GM12873 (cell line): ENCODE measurements around the gene IL1R2.

Source experiments
- TF ChIP-seq, protein P1 (sequence below): IDR thresholded peaks from 2 replicates; pipeline ENCODE4 v1.5.1; 2012; ENCODE audit warnings: low read depth, mild to moderate bottlenecking, moderate library complexity, low read length, control low read depth; ENCODE audit not compliant: insufficient read depth; ENCODE audit errors: missing control alignments

Gene IL1R2

DNA sequence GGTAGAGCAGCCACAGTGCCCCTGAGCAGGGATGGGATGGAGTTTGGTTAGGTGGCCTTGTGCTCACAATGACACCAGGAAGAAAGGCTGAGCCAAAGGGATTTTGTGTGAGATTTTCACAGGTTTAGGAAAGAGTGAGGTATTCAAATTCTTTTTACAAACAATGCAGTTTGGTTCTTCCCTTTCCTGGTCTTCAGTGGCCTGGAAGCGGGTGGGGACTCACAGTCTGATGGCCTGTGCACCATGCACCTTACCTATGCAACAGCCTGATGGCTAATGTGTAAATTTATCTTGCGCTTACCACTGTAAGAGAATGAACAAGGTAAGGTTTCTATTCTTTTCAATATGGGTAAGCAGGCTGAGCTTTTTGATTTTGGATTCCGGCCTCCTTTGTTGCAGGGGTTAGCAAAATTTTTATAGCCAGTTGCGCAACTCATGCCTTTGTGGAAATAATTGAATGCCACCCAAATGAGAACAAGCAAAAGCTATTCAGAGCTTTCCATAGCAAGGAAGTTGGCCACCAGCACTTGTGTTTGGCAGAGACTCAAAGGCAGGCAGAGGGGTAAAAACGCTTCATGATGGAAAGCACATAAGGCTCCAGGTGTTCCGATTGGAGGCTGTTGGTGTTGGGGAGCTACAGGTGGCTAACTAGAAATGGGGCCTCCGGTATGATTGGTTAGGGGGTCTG lies 23.8 kb upstream of the IL1R2 start:
- TF ChIP-seq, protein P1, sequence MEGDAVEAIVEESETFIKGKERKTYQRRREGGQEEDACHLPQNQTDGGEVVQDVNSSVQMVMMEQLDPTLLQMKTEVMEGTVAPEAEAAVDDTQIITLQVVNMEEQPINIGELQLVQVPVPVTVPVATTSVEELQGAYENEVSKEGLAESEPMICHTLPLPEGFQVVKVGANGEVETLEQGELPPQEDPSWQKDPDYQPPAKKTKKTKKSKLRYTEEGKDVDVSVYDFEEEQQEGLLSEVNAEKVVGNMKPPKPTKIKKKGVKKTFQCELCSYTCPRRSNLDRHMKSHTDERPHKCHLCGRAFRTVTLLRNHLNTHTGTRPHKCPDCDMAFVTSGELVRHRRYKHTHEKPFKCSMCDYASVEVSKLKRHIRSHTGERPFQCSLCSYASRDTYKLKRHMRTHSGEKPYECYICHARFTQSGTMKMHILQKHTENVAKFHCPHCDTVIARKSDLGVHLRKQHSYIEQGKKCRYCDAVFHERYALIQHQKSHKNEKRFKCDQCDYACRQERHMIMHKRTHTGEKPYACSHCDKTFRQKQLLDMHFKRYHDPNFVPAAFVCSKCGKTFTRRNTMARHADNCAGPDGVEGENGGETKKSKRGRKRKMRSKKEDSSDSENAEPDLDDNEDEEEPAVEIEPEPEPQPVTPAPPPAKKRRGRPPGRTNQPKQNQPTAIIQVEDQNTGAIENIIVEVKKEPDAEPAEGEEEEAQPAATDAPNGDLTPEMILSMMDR, result no peak

DNA sequence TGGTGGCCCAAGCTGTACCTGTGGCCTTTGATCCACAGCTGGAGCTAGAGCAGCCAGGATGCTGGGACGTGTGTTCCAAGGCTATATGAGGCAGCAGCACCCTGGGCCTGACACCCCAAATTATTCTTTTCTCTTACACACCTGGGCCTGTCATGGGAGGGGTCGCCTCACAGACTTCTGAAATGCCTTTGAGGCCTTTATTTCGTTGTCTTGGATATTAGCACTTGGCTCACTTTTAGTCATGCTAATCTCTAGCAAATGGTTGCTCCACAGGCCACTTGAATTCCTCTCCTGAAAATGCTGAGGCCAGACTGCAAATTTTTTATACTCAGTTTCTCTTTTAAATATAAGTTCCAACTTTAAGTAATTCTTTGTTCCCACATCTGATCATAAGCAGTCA lies 22.0 kb upstream of the IL1R2 start:
- TF ChIP-seq, protein P1, result no peak

DNA sequence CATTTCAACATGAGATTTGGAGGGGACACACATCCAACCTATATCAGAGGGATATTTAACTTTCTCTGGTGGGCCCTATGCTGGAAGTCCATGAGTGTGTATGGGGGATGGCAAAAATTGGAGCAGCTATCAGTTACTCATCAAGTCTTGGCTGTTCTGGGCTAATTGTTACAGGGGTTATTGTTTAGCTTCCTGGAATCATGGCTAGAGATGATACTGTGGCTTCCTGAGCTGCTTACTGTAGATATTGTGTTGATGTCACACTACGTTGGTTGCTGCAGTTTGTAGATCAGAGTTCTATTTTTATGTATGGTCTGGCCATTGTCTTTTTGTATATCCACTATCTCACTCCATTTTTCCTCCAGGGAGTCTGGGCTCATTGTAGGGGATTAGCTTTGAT lies 20.9 kb upstream of the IL1R2 start:
- TF ChIP-seq, protein P1, result no peak

DNA sequence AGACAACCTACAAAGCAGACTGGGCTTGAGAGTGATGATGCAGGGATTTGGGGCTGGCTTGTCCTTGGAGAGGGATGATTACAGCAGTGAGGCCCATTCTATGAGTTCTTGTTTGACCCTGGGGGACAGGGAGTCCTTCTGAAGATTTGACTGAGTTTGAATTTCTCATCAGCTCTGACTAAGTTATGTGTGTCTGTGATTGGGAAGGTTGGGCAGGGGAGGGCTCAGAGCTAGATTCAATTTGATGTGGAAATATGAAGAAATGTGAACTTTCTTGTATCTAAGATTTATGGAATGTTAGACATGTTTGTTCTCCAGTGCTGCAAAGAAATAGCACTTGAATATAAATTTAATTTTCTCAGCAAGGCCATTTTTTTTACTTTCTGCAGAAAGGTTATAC lies 19.9 kb upstream of the IL1R2 start:
- TF ChIP-seq, protein P1, result no peak

DNA sequence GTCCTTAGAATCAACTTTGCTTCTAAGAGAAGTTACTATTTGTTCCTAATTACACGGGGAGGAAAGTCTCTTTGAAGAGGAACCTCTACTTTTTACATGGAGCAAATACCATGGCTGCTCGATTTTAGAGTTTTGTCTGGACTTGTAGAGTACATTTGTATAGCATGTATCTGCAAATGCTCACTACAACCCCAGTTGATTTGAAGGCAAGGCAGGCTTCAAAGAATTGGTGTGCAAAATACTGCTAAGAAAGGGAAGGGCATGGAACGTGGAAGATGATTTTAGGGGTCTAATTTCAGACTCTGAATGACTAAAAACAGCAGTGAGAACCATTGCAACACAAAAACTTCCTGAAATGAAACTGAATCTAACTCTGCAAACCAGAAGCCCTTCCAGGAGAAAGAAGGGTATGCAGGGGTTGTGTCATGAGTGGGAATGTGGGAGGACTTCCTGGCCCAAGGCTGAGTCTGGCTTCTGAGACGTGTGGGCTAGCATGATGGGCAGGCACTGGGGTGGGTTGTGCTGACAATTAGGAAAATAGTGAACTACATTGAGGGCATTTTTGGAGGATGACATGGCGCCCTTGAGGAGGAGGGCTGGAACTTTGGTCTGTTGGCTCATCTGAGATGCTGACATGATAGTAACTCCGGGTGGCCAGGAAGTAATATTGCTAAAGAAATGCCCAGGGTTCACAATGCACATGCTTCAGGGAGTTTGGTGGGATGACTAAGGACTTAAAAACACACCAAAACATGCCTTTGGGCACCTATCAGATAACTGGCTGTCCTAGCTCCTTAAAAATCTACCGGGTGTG lies 18.9 kb upstream of the IL1R2 start:
- TF ChIP-seq, protein P1, result no peak

DNA sequence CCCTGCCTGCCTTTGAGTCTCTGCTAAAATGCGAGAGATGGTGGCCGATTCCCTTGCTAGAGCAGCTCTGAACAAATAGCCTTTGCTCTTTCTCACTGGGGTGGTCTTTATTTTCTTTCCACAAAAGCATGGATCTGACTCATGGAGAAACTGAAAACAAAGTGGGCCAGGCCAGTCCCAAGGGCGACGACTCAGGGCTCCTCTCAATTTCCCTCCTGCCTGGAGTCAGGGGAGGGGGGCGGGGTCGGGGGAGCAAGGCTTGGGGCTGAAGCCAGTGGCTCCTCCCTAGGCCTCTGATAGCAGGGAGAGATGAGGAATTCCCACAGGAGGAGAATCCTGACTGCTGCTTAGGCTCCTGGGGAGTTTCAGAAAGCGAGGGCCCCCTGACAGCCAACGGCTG lies 17.1 kb upstream of the IL1R2 start:
- TF ChIP-seq, protein P1, result no peak

DNA sequence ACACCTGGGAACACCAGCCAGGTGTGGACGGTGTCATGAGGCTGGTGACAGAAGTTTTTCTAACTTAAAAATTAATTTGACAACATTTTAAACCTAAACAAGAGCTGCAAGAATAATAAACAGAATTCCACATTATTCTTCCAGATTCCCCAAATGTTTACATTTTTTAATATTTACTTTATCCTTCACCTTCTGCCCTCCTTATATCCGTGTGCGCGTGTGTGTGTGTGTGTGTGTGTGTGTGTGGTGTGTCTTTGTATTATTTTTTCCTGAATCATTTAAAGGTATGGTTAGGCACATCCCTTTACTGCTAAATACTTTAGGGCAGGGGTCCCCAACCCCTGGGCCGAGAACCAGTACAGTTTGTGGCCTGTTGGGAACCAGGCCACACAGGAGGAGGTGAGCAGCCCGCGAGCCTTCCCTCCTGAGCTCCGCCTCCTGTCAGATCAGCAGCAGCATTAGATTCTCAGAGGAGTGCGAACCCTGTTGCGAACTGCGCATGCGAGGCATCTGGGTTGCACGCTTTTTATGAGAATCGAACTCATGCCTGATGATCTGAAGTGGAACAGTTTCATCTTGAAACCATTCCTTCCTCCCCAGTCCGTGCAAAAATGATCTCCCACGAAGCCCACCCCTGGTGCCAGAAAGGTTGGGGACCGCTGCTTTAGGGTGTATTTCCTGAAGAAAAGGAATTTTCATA lies 16.4 kb upstream of the IL1R2 start:
- TF ChIP-seq, protein P1, result no peak
